MM.1S (cell line): ENCODE results near the gene DNAJA2.
A peak's percentile ranks its signal among the peaks of the same experiment; 100 is the strongest.

ENCODE experiments used
- DNase-seq: peaks from one replicate; pipeline ENCODE4 v3.0.0-alpha.2; 2015
- H2AFZ ChIP-seq: fragments of 300-600 bp; sonication (generic); 2 replicates; pipeline ENCODE4 v1.6.0; 2016; ENCODE audit warnings: antibody characterized with exemption, low read length
- H3F3A ChIP-seq: fragments of 300-600 bp; sonication (generic); 2 replicates; pipeline ENCODE4 v1.6.1; 2016; ENCODE audit warnings: mild to moderate bottlenecking, antibody characterized with exemption, low read length, moderate library complexity, mixed read lengths; ENCODE audit not compliant: insufficient read depth
- H3K27ac ChIP-seq: fragments of 300-600 bp; sonication (generic); 2 replicates; pipeline ENCODE4 v1.5.1; 2016; ENCODE audit warnings: mild to moderate bottlenecking, low read length
- H3K27me3 ChIP-seq: fragments of 300-600 bp; sonication (generic); replicated peaks from 2 replicates; pipeline ENCODE4 v1.6.0; 2016; ENCODE audit warnings: low read length; ENCODE audit not compliant: insufficient read depth
- H3K36me3 ChIP-seq: fragments of 300-600 bp; sonication (generic); replicated peaks from 2 replicates; pipeline ENCODE4 v1.6.1; 2016; ENCODE audit warnings: mild to moderate bottlenecking, low read length, mixed read lengths; ENCODE audit not compliant: insufficient read depth
- H3K4me1 ChIP-seq: fragments of 300-600 bp; sonication (generic); 2 replicates; pipeline ENCODE4 v1.6.1; 2016; ENCODE audit warnings: low read length, mixed read lengths
- H3K4me2 ChIP-seq: fragments of 300-600 bp; sonication (generic); 2 replicates; pipeline ENCODE4 v1.6.0; 2016; ENCODE audit warnings: low read depth, low read length
- H3K4me3 ChIP-seq: fragments of 300-600 bp; sonication (generic); 2 replicates; pipeline ENCODE4 v1.5.1; 2016; ENCODE audit warnings: low read length, mixed read lengths
- H3K79me2 ChIP-seq: fragments of 300-600 bp; sonication (generic); 2 replicates; pipeline ENCODE4 v1.6.1; 2016; ENCODE audit warnings: mixed run types, low read length, mixed read lengths
- H3K9ac ChIP-seq: fragments of 300-600 bp; sonication (generic); 2 replicates; pipeline ENCODE4 v1.6.1; 2016; ENCODE audit warnings: low read length, mixed read lengths
- H3K9me2 ChIP-seq: fragments of 300-600 bp; sonication (generic); replicated peaks from 2 replicates; pipeline ENCODE4 v1.6.1; 2016; ENCODE audit warnings: mild to moderate bottlenecking, low read length, mixed read lengths; ENCODE audit not compliant: insufficient read depth
- H3K9me3 ChIP-seq: fragments of 300-600 bp; sonication (generic); replicated peaks from 2 replicates; pipeline ENCODE4 v1.6.1; 2016; ENCODE audit warnings: mild to moderate bottlenecking, low read length, mixed read lengths; ENCODE audit not compliant: insufficient read depth
- H4K20me1 ChIP-seq: fragments of 300-600 bp; sonication (generic); 2 replicates; pipeline ENCODE4 v1.6.1; 2016; ENCODE audit warnings: mild to moderate bottlenecking, low read length, moderate library complexity, mixed read lengths; ENCODE audit not compliant: insufficient read depth
- EZH2 ChIP-seq: fragments of 300-600 bp; sonication (generic); optimal IDR thresholded peaks from 2 replicates; pipeline ENCODE3; 2017; ENCODE audit warnings: low read depth, mild to moderate bottlenecking, antibody characterized with exemption, low read length, mixed read lengths
- EZH2phosphoT487 ChIP-seq: fragments of 300-600 bp; sonication (generic); IDR thresholded peaks from 2 replicates; pipeline ENCODE4 v1.6.1; 2018; ENCODE audit warnings: antibody characterized with exemption, low read length
- TF ChIP-seq, protein P1 (sequence below): fragments of 300-600 bp; sonication (generic); IDR thresholded peaks from 2 replicates; pipeline ENCODE4 v1.5.1; 2016; ENCODE audit warnings: antibody characterized with exemption, low read length, mixed read lengths

Gene DNAJA2

DNA sequence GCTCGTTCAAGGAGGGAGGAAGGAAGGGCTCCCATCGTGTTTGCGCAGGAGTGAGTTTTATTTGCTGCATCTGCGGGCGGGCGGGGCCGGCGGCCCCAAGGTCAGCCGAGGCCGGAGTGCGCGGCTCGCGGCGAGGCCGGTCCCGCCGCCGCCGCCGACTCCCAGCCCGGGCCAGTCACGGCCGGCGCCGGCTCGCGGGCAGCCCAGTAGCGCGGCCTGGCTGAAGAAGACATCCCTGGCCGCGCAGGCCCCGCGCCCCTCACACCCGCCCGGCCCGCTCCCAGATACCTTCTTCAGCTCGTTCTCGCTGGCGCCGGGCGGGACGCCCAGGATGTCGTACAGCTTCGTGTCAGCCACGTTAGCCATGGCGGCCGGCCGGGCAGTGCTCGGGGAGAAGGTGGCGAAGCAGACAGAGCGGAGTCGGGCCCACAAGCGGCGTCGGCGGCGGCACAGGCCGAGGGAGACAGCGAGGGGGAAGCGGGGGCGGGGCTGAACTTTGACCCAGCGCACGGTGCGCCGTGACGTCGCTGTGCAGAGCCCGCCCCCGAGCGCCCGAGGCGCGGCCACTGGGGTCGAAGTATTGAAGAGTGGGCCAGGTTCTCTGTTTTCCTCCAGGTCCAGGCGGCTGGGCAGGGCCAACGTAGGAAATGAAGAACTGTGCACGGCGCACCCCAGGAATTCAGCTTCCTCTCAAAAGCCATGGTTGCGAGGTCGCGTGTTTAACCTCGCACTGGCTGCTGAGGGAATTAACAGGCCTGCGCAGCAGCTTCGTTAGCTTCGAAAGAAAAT lies at the start of gene DNAJA2:
Gene DNAJA2, minus strand, starts transcription at position 468 of the 789 bp plus-strand sequence. Its CDS starts 102 bp downstream, at position 366.
- H4K20me1 ChIP-seq, result peaks cover 15% of the 10 kb centered on the region
- H3K4me1 ChIP-seq, result peaks cover 21% of the 10 kb centered on the region
- peaks cover 10% of the 10 kb centered on the region for H3F3A ChIP-seq
- TF ChIP-seq, protein P1, sequence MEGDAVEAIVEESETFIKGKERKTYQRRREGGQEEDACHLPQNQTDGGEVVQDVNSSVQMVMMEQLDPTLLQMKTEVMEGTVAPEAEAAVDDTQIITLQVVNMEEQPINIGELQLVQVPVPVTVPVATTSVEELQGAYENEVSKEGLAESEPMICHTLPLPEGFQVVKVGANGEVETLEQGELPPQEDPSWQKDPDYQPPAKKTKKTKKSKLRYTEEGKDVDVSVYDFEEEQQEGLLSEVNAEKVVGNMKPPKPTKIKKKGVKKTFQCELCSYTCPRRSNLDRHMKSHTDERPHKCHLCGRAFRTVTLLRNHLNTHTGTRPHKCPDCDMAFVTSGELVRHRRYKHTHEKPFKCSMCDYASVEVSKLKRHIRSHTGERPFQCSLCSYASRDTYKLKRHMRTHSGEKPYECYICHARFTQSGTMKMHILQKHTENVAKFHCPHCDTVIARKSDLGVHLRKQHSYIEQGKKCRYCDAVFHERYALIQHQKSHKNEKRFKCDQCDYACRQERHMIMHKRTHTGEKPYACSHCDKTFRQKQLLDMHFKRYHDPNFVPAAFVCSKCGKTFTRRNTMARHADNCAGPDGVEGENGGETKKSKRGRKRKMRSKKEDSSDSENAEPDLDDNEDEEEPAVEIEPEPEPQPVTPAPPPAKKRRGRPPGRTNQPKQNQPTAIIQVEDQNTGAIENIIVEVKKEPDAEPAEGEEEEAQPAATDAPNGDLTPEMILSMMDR, result no peak
- no peak for TF ChIP-seq EZH2phosphoT487
- H3K4me2 ChIP-seq, result peak within 1 kb of the TSS; percentile 95
- peak within 1 kb of the TSS; percentile 89 for H3K9ac ChIP-seq
- H3K36me3 ChIP-seq, result no peaks in the 10 kb centered on the region; the same call in 1 of the 2 replicates
- H3K4me3 ChIP-seq, result peak within 1 kb of the TSS; percentile 97
- peak; percentile 86 for DNase-seq
- H3K79me2 ChIP-seq, result peaks cover 60% of the 10 kb centered on the region
- no peaks in the 10 kb centered on the region for H3K9me2 ChIP-seq
- H2AFZ ChIP-seq, result peak within 1 kb of the TSS; percentile 81
- no peaks in the 10 kb centered on the region for H3K9me3 ChIP-seq
- peak within 1 kb of the TSS; percentile 84 for H3K27ac ChIP-seq
- no peaks in the 10 kb centered on the region for H3K27me3 ChIP-seq

- DNase-seq, result no peak
- Histone ChIP-seq H3K4me1 (0 out of 2 replicates have a peak, but pooled peaks cover 3% of the 10 kb centered on the region), H3F3A (no peaks in the 10 kb centered on the region), H3K27ac (no peak overlapping the region), H3K36me3 (no peaks in the 10 kb centered on the region), H3K9ac (no peak overlapping the region), H2AFZ (no peak overlapping the region), H3K79me2 (no peaks in the 10 kb centered on the region), H4K20me1 (no peaks in the 10 kb centered on the region), H3K4me3 (no peak overlapping the region), H3K4me2 (no peak overlapping the region), H3K27me3 (no peaks in the 10 kb centered on the region), H3K9me2 (no peaks in the 10 kb centered on the region), H3K9me3 (no peaks in the 10 kb centered on the region)
- TF ChIP-seq, protein P1, result 0 out of 2 replicates have a peak, but pooled peaks have one; percentile 7
- no peak for TF ChIP-seq EZH2
Observed at GRCh38 chr16:47019568-47019967, 46.1 kb upstream of the DNAJA2 start.

- H3K9me3 ChIP-seq, result no peaks in the 10 kb centered on the region
Observed at GRCh38 chr16:47018223-47018891, 44.9 kb upstream of the DNAJA2 start.

More at GRCh38 chr16:47018223-47018891, 44.9 kb upstream of the DNAJA2 start:
- Histone ChIP-seq H3K27me3 (no peaks in the 10 kb centered on the region), H3K9me2 (no peaks in the 10 kb centered on the region), H3K4me2 (no peak overlapping the region), H2AFZ (no peak overlapping the region), H3F3A (no peaks in the 10 kb centered on the region), H3K9ac (no peak overlapping the region), H3K36me3 (no peaks in the 10 kb centered on the region), H3K4me3 (no peak overlapping the region), H3K79me2 (no peaks in the 10 kb centered on the region), H4K20me1 (no peaks in the 10 kb centered on the region), H3K27ac (no peak overlapping the region), H3K4me1 (0 out of 2 replicates have a peak, but pooled peaks cover 3% of the 10 kb centered on the region)
- no peak for TF ChIP-seq EZH2
- TF ChIP-seq, protein P1, result peak; percentile 71
- peak; percentile 86 for DNase-seq
